ENCODE measurements around the gene ZBTB2.

ZBTB2 gene

DNA sequence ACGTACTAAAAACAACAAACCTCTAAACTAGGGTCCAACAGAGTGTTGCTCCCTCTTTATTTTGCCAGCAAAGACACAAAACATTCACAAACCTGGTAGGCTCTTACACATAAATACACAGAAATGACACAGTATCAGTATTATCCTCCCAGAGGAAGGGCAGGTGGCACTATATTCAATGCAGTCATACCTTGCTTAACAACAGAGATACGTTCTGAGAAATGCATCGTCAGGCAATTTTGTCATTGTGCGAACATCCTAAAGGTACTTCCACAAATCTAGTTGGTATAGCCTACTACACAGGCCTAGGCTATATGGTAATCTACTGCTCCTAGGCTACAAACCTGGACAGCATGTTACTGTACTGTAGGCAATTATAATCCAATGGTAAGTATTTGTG is 9.6 kb downstream of the ZBTB2 start:
- DNase-seq (ENCODE audit: low read depth): no peak

DNA sequence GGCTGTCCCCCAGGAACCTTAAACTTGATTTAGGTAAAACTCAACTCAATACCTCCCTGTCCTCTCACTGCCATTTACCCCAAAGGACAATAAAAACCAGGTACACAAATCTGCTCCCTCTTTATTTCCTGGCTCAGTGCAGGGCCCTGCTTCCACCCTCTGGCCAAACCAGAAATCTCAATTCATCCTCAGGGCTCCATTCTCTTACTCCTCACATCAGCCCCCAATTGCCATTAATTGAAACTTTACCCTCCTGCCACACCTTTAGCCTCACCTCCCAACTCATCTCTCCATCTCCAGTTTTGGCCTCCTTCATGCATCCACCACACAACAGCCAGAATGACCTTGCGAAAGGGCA is 10.5 kb downstream of the ZBTB2 start:
- DNase-seq (ENCODE audit: low read depth): no peak
- H3K4me3 ChIP-seq (ENCODE audit: low read length): no peak overlapping the region
- TF ChIP-seq, protein P1, sequence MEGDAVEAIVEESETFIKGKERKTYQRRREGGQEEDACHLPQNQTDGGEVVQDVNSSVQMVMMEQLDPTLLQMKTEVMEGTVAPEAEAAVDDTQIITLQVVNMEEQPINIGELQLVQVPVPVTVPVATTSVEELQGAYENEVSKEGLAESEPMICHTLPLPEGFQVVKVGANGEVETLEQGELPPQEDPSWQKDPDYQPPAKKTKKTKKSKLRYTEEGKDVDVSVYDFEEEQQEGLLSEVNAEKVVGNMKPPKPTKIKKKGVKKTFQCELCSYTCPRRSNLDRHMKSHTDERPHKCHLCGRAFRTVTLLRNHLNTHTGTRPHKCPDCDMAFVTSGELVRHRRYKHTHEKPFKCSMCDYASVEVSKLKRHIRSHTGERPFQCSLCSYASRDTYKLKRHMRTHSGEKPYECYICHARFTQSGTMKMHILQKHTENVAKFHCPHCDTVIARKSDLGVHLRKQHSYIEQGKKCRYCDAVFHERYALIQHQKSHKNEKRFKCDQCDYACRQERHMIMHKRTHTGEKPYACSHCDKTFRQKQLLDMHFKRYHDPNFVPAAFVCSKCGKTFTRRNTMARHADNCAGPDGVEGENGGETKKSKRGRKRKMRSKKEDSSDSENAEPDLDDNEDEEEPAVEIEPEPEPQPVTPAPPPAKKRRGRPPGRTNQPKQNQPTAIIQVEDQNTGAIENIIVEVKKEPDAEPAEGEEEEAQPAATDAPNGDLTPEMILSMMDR (conservative IDR thresholded peaks at IDR 0.05; ENCODE audit: low read length): no peak

More for the DNA sequence above, 9.6 kb downstream of the ZBTB2 start:
- no peak overlapping the region for H3K4me3 ChIP-seq (ENCODE audit: low read length)
- TF ChIP-seq, protein P1 (conservative IDR thresholded peaks at IDR 0.05; ENCODE audit: low read length): no peak

DNA sequence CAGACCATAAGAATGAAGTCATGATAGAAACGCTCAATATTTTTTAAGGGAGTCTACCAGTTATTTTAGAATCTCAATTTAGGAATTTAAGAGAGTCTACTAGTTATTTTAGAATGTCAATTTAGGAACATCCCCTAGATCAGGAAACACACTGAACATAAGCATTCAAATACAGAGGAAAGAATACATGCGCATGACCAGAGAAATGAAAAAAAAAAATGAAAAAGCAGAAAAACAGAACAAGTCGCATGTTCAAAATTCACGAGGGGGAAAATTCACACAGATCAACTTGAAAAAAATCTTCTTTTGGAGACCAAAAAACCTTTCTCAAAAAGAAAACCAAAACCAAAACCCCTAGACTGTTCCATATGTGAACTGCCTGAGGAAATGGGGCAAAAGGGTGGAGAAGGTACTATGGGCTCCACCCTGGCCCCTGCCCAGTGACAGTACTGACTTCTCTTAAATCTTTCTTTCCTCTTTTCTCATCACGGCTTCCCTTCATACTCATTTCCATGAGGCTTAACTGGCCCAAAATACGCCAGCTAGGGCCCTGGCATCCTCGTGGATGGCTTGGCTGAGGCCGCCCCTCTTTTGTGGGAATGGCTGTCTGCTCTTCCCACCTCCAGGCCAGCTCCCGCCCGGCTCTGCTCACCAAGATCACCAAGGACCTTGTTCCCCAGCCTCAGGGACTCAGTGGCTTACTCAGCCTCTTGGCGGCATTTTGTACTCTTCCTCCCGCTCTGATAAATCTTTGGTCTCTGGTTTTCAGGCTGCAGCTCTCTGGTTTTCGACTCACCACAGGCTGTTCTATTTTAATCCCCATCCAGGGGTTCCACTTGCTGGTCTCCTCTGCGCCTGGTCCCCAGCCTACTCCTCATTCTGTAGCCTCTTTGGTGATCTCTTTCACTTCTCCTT is 11.2 kb downstream of the ZBTB2 start:
- no peak for DNase-seq (ENCODE audit: low read depth)
- TF ChIP-seq, protein P1 (conservative IDR thresholded peaks at IDR 0.05; ENCODE audit: low read length): no peak
- H3K4me3 ChIP-seq (ENCODE audit: low read length): peak overlapping the region; percentile 34

DNA sequence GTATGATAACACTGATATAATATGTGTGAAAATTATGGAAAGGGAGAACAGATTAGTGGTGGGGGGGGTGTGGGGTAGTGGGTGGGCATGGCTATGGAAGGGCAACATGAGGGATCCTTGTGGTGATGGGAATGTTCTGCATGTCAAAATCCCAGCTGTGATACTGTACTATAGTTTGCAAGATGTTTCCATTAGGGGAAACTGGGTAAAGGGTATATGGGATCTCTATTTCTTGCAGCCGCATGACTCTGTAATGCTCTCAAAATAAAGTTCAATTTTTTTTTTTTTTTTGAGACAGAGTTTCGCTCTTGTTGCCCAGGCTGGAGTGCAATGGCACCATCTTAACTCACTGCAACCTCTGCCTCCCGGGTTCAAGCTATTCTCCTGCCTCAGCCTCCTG is 14.3 kb downstream of the ZBTB2 start:
- TF ChIP-seq, protein P1 (conservative IDR thresholded peaks at IDR 0.05; ENCODE audit: low read length): no peak
- H3K4me3 ChIP-seq (ENCODE audit: low read length): no peak overlapping the region
- no peak for DNase-seq (ENCODE audit: low read depth)

DNA sequence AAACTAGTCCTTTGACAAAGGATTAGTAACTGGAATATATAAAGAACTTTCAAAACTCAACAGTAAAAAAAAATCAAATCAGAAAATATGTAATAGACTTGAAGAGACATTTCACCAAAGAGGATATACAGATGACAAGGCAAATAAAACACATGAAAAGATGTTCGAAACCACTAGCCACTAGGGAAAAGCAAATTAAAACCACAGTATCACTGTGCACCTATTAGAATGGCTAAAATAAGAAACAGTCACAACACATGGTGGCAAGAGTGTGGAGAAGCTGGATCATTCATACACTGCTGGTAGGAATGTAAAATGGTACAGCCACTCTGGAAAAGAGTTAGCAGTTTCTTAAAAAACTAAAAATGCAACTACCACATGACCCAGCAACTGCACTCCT is 14.9 kb downstream of the ZBTB2 start:
- no peak overlapping the region for H3K4me3 ChIP-seq (ENCODE audit: low read length)
- no peak for DNase-seq (ENCODE audit: low read depth)
- TF ChIP-seq, protein P1 (conservative IDR thresholded peaks at IDR 0.05; ENCODE audit: low read length): peak; percentile 21

DNA sequence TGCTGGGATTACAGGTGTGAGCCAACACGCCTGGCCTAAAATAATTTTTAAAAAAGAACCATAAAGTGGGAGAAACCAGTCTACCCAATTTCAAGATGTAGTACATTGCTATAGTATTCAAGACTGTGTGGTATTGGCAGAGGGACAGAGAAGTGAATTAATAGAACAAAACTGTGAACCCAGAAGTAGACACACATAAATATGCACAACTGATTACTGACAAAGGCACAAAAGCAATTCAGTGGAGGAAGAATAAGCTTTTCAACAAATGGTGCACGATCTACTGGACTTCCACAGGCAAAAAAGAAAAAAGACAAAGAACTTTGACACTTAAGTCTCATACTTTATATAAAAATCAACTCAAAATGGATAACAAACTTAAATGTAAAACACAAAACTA is 15.5 kb downstream of the ZBTB2 start:
- no peak overlapping the region for H3K4me3 ChIP-seq (ENCODE audit: low read length)
- no peak for DNase-seq (ENCODE audit: low read depth)
- TF ChIP-seq, protein P1 (conservative IDR thresholded peaks at IDR 0.05; ENCODE audit: low read length): no peak

DNA sequence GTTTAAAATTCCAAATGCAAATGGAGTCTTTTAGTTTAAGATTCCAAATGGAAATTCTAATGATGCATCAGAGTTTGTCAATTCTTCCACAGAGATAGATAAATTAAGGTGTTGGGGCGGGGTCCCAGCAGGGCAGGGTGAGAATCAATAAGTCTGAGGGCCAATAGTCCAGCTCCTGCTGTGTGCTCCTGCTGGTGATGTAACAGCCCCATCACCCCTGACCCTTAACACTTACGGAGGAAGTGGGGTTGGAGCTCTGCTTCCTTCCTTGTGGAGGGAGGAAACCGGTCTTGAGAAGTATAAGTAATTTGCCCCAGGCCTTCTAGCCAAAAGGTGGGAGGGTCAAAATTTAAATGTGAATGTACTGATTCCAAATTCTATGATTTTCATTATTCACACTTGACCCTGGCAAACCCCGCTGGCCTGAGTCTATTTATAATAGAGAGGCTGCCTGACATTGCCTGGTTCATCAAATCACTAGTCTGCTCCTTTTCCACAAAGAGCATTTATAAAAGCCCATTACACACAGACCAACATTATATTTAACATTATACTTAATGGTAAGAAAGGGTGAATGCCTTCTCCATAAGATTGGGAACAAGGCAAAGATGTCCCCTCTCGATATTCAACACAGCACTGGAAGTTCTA is 17.2 kb downstream of the ZBTB2 start:
- no peak for DNase-seq (ENCODE audit: low read depth)
- TF ChIP-seq, protein P1 (conservative IDR thresholded peaks at IDR 0.05; ENCODE audit: low read length): no peak
- H3K4me3 ChIP-seq (ENCODE audit: low read length): no peak overlapping the region
